Measurements from ENCODE around the gene CENPO. TPM values are rescaled to one million over a fixed set of nuclear protein-coding genes. Genes with fewer than 3 reads are reported as not detected.
"Not testable (repeated sequence)": the region's sequence is repeated elsewhere in the genome, so short reads cannot be mapped to it uniquely, and the experiment has no call there.

The CENPO gene
- polyA plus RNA-seq, 3 donors from 2014 or later = 1.2 to 5.6 (median 4.2) TPM

GRCh38 chr2:24831221-24832072 lies 38.2 kb downstream of the CENPO start:
- DNase-seq = no peak
- Mint-ChIP-seq H3K36me3 (no peaks in the 10 kb centered on the region), H3K27ac (no peak overlapping the region), H3K4me1 (peaks cover 12 to 15% of the 10 kb centered on the region in 2 donors), H3K4me3 (no peak overlapping the region), H3K9me3 (peaks cover 0 to 2% (median 0%) of the 10 kb centered on the region in 6 donors), H3K27me3 (ENCODE audit: low read depth in 3 of 3) (peaks cover 2 to 4% (median 2%) of the 10 kb centered on the region in 3 donors)

- DNase-seq = no peak
- Mint-ChIP-seq H3K4me1 (peaks cover 7 to 9% of the 10 kb centered on the region in 2 donors), H3K36me3 (no peaks in the 10 kb centered on the region), H3K27ac (no peak overlapping the region), H3K9me3 (peaks cover 0 to 2% (median 0%) of the 10 kb centered on the region in 6 donors), H3K4me3 (no peak overlapping the region), H3K27me3 (ENCODE audit: low read depth in 3 of 3) (peaks cover 2 to 4% (median 2%) of the 10 kb centered on the region in 3 donors)
These were observed 38.8 kb downstream of the CENPO start for GRCh38 chr2:24832073-24832461.

GRCh38 chr2:24832521-24832920 lies 39.3 kb downstream of the CENPO start:
- Mint-ChIP-seq H3K27ac (no peak overlapping the region), H3K27me3 (ENCODE audit: low read depth in 3 of 3) (peaks cover 2 to 4% (median 2%) of the 10 kb centered on the region in 3 donors), H3K4me1 (peaks cover 3 to 5% of the 10 kb centered on the region in 2 donors), H3K4me3 (no peak overlapping the region), H3K9me3 (peaks cover 0 to 2% (median 0%) of the 10 kb centered on the region in 6 donors), H3K36me3 (no peaks in the 10 kb centered on the region)
- no peak for DNase-seq

- Mint-ChIP-seq H3K27ac (no peak overlapping the region), H3K4me3 (no peak overlapping the region), H3K4me1 (no peaks in the 10 kb centered on the region), H3K9me3 (peaks cover 0 to 2% (median 0%) of the 10 kb centered on the region in 6 donors), H3K36me3 (no peaks in the 10 kb centered on the region), H3K27me3 (ENCODE audit: low read depth in 3 of 3) (peaks cover 2 to 4% (median 2%) of the 10 kb centered on the region in 3 donors)
- DNase-seq = no peak
These were observed 39.9 kb downstream of the CENPO start for GRCh38 chr2:24832931-24833701.

GRCh38 chr2:24833821-24834732 lies 40.9 kb downstream of the CENPO start:
- H3K4me1 Mint-ChIP-seq = no peaks in the 10 kb centered on the region
- H3K36me3 Mint-ChIP-seq = no peaks in the 10 kb centered on the region
- H3K27ac Mint-ChIP-seq = peak overlapping the region in 1 of 6 donors; percentile 31
- no peak overlapping the region for H3K4me3 Mint-ChIP-seq
- peaks cover 2 to 4% (median 2%) of the 10 kb centered on the region in 3 donors for H3K27me3 Mint-ChIP-seq (ENCODE audit: low read depth in 3 of 3)
- peaks cover 0 to 2% (median 0%) of the 10 kb centered on the region in 6 donors for H3K9me3 Mint-ChIP-seq
- no peak for DNase-seq

- Mint-ChIP-seq H3K27me3 (ENCODE audit: low read depth in 3 of 3) (peaks cover 2 to 4% (median 2%) of the 10 kb centered on the region in 3 donors), H3K36me3 (no peaks in the 10 kb centered on the region), H3K4me1 (no peaks in the 10 kb centered on the region), H3K4me3 (no peak overlapping the region), H3K9me3 (peaks cover 0 to 2% (median 0%) of the 10 kb centered on the region in 6 donors), H3K27ac (peak overlapping the region in 1 of 6 donors; percentile 31)
- no peak for DNase-seq
These were observed 41.6 kb downstream of the CENPO start for GRCh38 chr2:24834733-24835395.

GRCh38 chr2:24835411-24835810 lies 42.2 kb downstream of the CENPO start:
- H3K4me3 Mint-ChIP-seq; H3K36me3 Mint-ChIP-seq; DNase-seq; H3K27me3 Mint-ChIP-seq (ENCODE audit: low read depth in 3 of 3); H3K27ac Mint-ChIP-seq; H3K9me3 Mint-ChIP-seq; H3K4me1 Mint-ChIP-seq: not testable (repeated sequence)

- DNase-seq = no peak
- H3K9me3 Mint-ChIP-seq = peaks cover 0 to 2% (median 0%) of the 10 kb centered on the region in 6 donors
- no peaks in the 10 kb centered on the region for H3K36me3 Mint-ChIP-seq
- H3K4me1 Mint-ChIP-seq = no peaks in the 10 kb centered on the region
- no peak overlapping the region for H3K27ac Mint-ChIP-seq
- H3K4me3 Mint-ChIP-seq = no peak overlapping the region
- peaks cover 2 to 4% (median 2%) of the 10 kb centered on the region in 3 donors for H3K27me3 Mint-ChIP-seq (ENCODE audit: low read depth in 3 of 3)
These were observed 43.0 kb downstream of the CENPO start for GRCh38 chr2:24836206-24836605.

GRCh38 chr2:24836706-24837105 lies 43.5 kb downstream of the CENPO start:
- peaks cover 2% of the 10 kb centered on the region in 3 donors for H3K27me3 Mint-ChIP-seq (ENCODE audit: low read depth in 3 of 3)

GRCh38 chr2:24837996-24838513 lies 44.8 kb downstream of the CENPO start:
- H3K27me3 Mint-ChIP-seq (ENCODE audit: low read depth in 3 of 3) = peaks cover 0 to 2% (median 0%) of the 10 kb centered on the region in 3 donors
- DNase-seq = no peak
- no peak overlapping the region for H3K4me3 Mint-ChIP-seq
- no peaks in the 10 kb centered on the region for H3K4me1 Mint-ChIP-seq
- H3K9me3 Mint-ChIP-seq = no peaks in the 10 kb centered on the region
- no peak overlapping the region for H3K27ac Mint-ChIP-seq
- H3K36me3 Mint-ChIP-seq = no peaks in the 10 kb centered on the region

More at GRCh38 chr2:24836706-24837105, 43.5 kb downstream of the CENPO start:
- H3K4me3 Mint-ChIP-seq = no peak overlapping the region
- no peaks in the 10 kb centered on the region for H3K36me3 Mint-ChIP-seq
- peaks cover 0 to 2% (median 0%) of the 10 kb centered on the region in 6 donors for H3K9me3 Mint-ChIP-seq
- H3K4me1 Mint-ChIP-seq = no peaks in the 10 kb centered on the region
- H3K27ac Mint-ChIP-seq = no peak overlapping the region
- no peak for DNase-seq

GRCh38 chr2:24838541-24838940 lies 45.3 kb downstream of the CENPO start:
- Mint-ChIP-seq H3K4me1 (no peaks in the 10 kb centered on the region), H3K36me3 (no peaks in the 10 kb centered on the region), H3K4me3 (no peak overlapping the region), H3K27me3 (ENCODE audit: low read depth in 3 of 3) (no peaks in the 10 kb centered on the region), H3K9me3 (no peaks in the 10 kb centered on the region), H3K27ac (no peak overlapping the region)
- no peak for DNase-seq

GRCh38 chr2:24839729-24840128 lies 46.5 kb downstream of the CENPO start:
- Mint-ChIP-seq H3K27me3 (ENCODE audit: low read depth in 3 of 3) (no peaks in the 10 kb centered on the region), H3K36me3 (no peaks in the 10 kb centered on the region)

More at GRCh38 chr2:24839729-24840128, 46.5 kb downstream of the CENPO start:
- DNase-seq = no peak
- Mint-ChIP-seq H3K4me1 (no peaks in the 10 kb centered on the region), H3K27ac (no peak overlapping the region), H3K9me3 (no peaks in the 10 kb centered on the region), H3K4me3 (no peak overlapping the region)
